ENCODE data around the gene FLACC1. TPM values are rescaled to one million over a fixed set of nuclear protein-coding genes. Genes with fewer than 3 reads are reported as not detected.
A peak's percentile ranks its signal among the peaks of the same experiment; 100 is the strongest.

The FLACC1 gene
- total and polyA plus RNA-seq, 2 of the 8 experiments (the other 6 are each of a cell fraction or from before 2014, with no cell fraction given): 0.58 TPM; not detected in 1

GRCh38 chr2:201257956-201258665 is 99.0 kb downstream of the FLACC1 start (continued):
- TF ChIP-seq E2F6 (IDR thresholded peaks at IDR 0.05) (peak; percentile 90), YY1 (IDR thresholded peaks at IDR 0.05; ENCODE audit: low read depth, low read length) (no peak), KDM5A (IDR thresholded peaks at IDR 0.05; ENCODE audit: low read length) (no peak), TAF1 (IDR thresholded peaks at IDR 0.05; ENCODE audit: low read depth, low read length) (0 out of 2 replicates have a peak, but pooled peaks have one; percentile 5), ASH2L (IDR thresholded peaks at IDR 0.05; ENCODE audit: low read length) (peak; percentile 53), FOSL1 (IDR thresholded peaks at IDR 0.05; ENCODE audit: insufficient read depth, low read depth, low read length) (no peak), RBBP5 (IDR thresholded peaks at IDR 0.05; ENCODE audit: borderline replicate concordance, low read depth, low read length) (peak; percentile 51; the same call in 1 of the 2 replicates), EGR1 (IDR thresholded peaks at IDR 0.05; ENCODE audit: borderline replicate concordance, low read depth, low read length) (no peak), CBX5 (IDR thresholded peaks at IDR 0.05; ENCODE audit: low read depth, low read length) (no peak), BCL11A (IDR thresholded peaks at IDR 0.05; ENCODE audit: low read depth in 2 of 2, low read length in 2 of 2) (no peak), ATF2 (IDR thresholded peaks at IDR 0.05; ENCODE audit: low read length) (no peak), RAD21 (IDR thresholded peaks at IDR 0.05 in 1 of 2, conservative IDR thresholded peaks at IDR 0.05 in 1 of 2; ENCODE audit: low read depth in 2 of 2, low read length in 2 of 2) (peak in 1 of 2 experiments; percentile 7; a peak in 1 of 4 replicates)
- TF ChIP-seq, protein P1, sequence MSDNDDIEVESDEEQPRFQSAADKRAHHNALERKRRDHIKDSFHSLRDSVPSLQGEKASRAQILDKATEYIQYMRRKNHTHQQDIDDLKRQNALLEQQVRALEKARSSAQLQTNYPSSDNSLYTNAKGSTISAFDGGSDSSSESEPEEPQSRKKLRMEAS (IDR thresholded peaks at IDR 0.05): peak; percentile 94

All from H1 (cell line).